Suprapubic skin (tissue), 4 donors: ENCODE results near the gene CELF4. TPM values are rescaled to one million over a fixed set of nuclear protein-coding genes. Genes with fewer than 3 reads are reported as not detected.

Experiments
- DNase-seq, 2 donors: peaks; one replicate each; pipeline ENCODE4 v3.0.0-alpha.2; 2019; ENCODE audit warnings: low spot score in 2 of 2
- H3K27ac ChIP-seq: fragments of 200-600 bp; sonication (generic); one replicate; pipeline ENCODE4 v1.5.1; 2019
- H3K27me3 ChIP-seq: fragments of 200-600 bp; sonication (generic); one replicate; pipeline ENCODE4 v1.5.1; 2019
- H3K36me3 ChIP-seq: fragments of 200-600 bp; sonication (generic); one replicate; pipeline ENCODE4 v1.5.1; 2019
- H3K4me1 ChIP-seq: fragments of 200-600 bp; sonication (generic); one replicate; pipeline ENCODE4 v1.5.1; 2019
- H3K4me3 ChIP-seq: fragments of 200-600 bp; sonication (generic); one replicate; pipeline ENCODE4 v1.5.1; 2019; ENCODE audit warnings: mild to moderate bottlenecking
- H3K9me3 ChIP-seq: fragments of 200-600 bp; sonication (generic); one replicate; pipeline ENCODE4 v1.5.1; 2019
- CTCF ChIP-seq, 2 donors: fragments of 200-600 bp in 1 of 2; fragments of 450-650 bp in 1 of 2; sonication (generic) in 1 of 2; IDR thresholded peaks; one replicate each; pipeline ENCODE4 v1.5.1; 2016 to 2019; ENCODE audit warnings: antibody characterized with exemption in 2 of 2, mild to moderate bottlenecking in 1 of 2, moderate library complexity in 1 of 2
- EP300 ChIP-seq: sonication (generic); formaldehyde crosslinking; IDR thresholded peaks from one replicate; pipeline ENCODE4 v1.6.1; 2017; ENCODE audit warnings: antibody characterized with exemption
- POLR2A ChIP-seq, 2 donors: fragments of 450-650 bp; IDR thresholded peaks; one replicate each; pipeline ENCODE4 v1.6.1; 2017; ENCODE audit warnings: antibody characterized with exemption in 2 of 2, mild to moderate bottlenecking in 2 of 2, moderate library complexity in 2 of 2
- POLR2AphosphoS5 ChIP-seq, 3 donors: sonication (generic); formaldehyde crosslinking; IDR thresholded peaks; one replicate each; pipeline ENCODE4 v1.6.1; 2017; ENCODE audit warnings: antibody characterized with exemption in 3 of 3
- WGBS: methylation state at CpG from one replicate; pipeline ENCODE4 v1.1.5; 2018; 5-methylcytosine and 5-hydroxymethylcytosine counted together
- total RNA-seq, 4 donors: library from RNA; depleted of rRNA; stranded (reverse); fragments of >200 nt; gene quantifications; one replicate each; pipeline ENCODE4 v1.1.0, GENCODE V29; 2016

The CELF4 gene
- total RNA-seq, 4 donors from 2014 or later, result not detected

GRCh38 chr18:37280701-37281393 lies 284.8 kb downstream of the CELF4 start:
- DNase-seq, result no peak
- TF ChIP-seq EP300, result no peak
- TF ChIP-seq POLR2A (IDR thresholded peaks at IDR 0.05), result no peak
- no peak for TF ChIP-seq POLR2AphosphoS5 (IDR thresholded peaks at IDR 0.05)
- TF ChIP-seq CTCF (IDR thresholded peaks at IDR 0.05), result no peak
- Histone ChIP-seq H3K36me3 (no peaks in the 10 kb centered on the region), H3K27me3 (peaks cover 80% of the 10 kb centered on the region), H3K27ac (no peak overlapping the region), H3K4me3 (no peak overlapping the region), H3K4me1 (no peaks in the 10 kb centered on the region), H3K9me3 (no peaks in the 10 kb centered on the region)
- 51% methylated on average over 11 of the region's 11 CpGs for WGBS

- no peaks in the 10 kb centered on the region for H3K4me1 ChIP-seq
- peaks cover 89% of the 10 kb centered on the region for H3K27me3 ChIP-seq
- no peaks in the 10 kb centered on the region for H3K36me3 ChIP-seq
- 45% methylated on average over 10 of the region's 10 CpGs for WGBS
- no peaks in the 10 kb centered on the region for H3K9me3 ChIP-seq
- no peak overlapping the region for H3K27ac ChIP-seq
- no peak overlapping the region for H3K4me3 ChIP-seq
- no peak for DNase-seq
- no peak for TF ChIP-seq EP300
- TF ChIP-seq POLR2A (IDR thresholded peaks at IDR 0.05), result no peak
- TF ChIP-seq POLR2AphosphoS5 (IDR thresholded peaks at IDR 0.05), result no peak
- TF ChIP-seq CTCF (IDR thresholded peaks at IDR 0.05), result no peak
Observed at GRCh38 chr18:37277804-37278203, 287.8 kb downstream of the CELF4 start.

- no peak overlapping the region for H3K27ac ChIP-seq
- H3K4me1 ChIP-seq, result no peaks in the 10 kb centered on the region
- no peaks in the 10 kb centered on the region for H3K36me3 ChIP-seq
- 82% methylated on average over 9 of the region's 10 CpGs for WGBS
- peaks cover 81% of the 10 kb centered on the region for H3K27me3 ChIP-seq
- TF ChIP-seq POLR2AphosphoS5 (IDR thresholded peaks at IDR 0.05), result no peak
- TF ChIP-seq EP300, result no peak
- TF ChIP-seq POLR2A (IDR thresholded peaks at IDR 0.05), result no peak
- no peak for TF ChIP-seq CTCF (IDR thresholded peaks at IDR 0.05)
- no peak overlapping the region for H3K4me3 ChIP-seq
- no peaks in the 10 kb centered on the region for H3K9me3 ChIP-seq
- no peak for DNase-seq
Observed at GRCh38 chr18:37276111-37276890, 289.3 kb downstream of the CELF4 start.

GRCh38 chr18:37275237-37275741 lies 290.3 kb downstream of the CELF4 start:
- Histone ChIP-seq H3K9me3 (no peaks in the 10 kb centered on the region), H3K4me1 (no peaks in the 10 kb centered on the region), H3K27me3 (peaks cover 71% of the 10 kb centered on the region), H3K36me3 (no peaks in the 10 kb centered on the region), H3K4me3 (no peak overlapping the region), H3K27ac (no peak overlapping the region)
- no peak for DNase-seq
- WGBS, result 16% methylated on average over 19 of the region's 32 CpGs
- no peak for TF ChIP-seq POLR2AphosphoS5 (IDR thresholded peaks at IDR 0.05)
- TF ChIP-seq POLR2A (IDR thresholded peaks at IDR 0.05), result no peak
- no peak for TF ChIP-seq CTCF (IDR thresholded peaks at IDR 0.05)
- TF ChIP-seq EP300, result no peak
